H1 (cell line): Measurements from ENCODE around the gene TRIM52. TPM values are rescaled to one million over a fixed set of nuclear protein-coding genes. Genes with fewer than 3 reads are reported as not detected.

Experiments
- CTCF ChIA-PET: fragments of 300-600 bp; sonication (Branson Sonifier 250); formaldehyde crosslinking; loops from one replicate; lab custom pipeline; 2021; ENCODE audit not compliant: partially characterized antibody; lab: Charles Lee
- POLR2A ChIA-PET: fragments of 300-600 bp; sonication (Branson Sonifier 250); formaldehyde crosslinking; loops from one replicate; lab custom pipeline; 2021; ENCODE audit warnings: inconsistent platforms; ENCODE audit not compliant: partially characterized antibody; lab: Charles Lee
- DNase-seq, 2 experiments: peaks; one replicate each; pipeline versions ENCODE4 v3.0.0 to v3.0.0-alpha.2; 2010 to 2022; ENCODE audit warnings: low spot score in 2 of 2, low read depth in 1 of 2, mixed read lengths in 1 of 2
- FAIRE-seq: peaks from 2 replicates; lab custom pipeline; 2011; peaks lifted over from hg19 to GRCh38; lab: Jason Lieb, UNC
- H2AFZ ChIP-seq: 2 replicates; pipeline ENCODE4 v1.8.1; 2012; ENCODE audit warnings: low read length, inconsistent platforms
- H2AK5ac ChIP-seq: 2 replicates; pipeline ENCODE4 v1.6.1; 2013; ENCODE audit warnings: low read depth, low read length
- H2BK120ac ChIP-seq: replicated peaks from 2 replicates; pipeline ENCODE3; 2013; ENCODE audit warnings: low read depth, low read length, inconsistent platforms
- H2BK12ac ChIP-seq: 2 replicates; pipeline ENCODE4 v1.6.1; 2013; ENCODE audit warnings: low read depth, low read length
- H2BK15ac ChIP-seq: 2 replicates; pipeline ENCODE4 v1.6.1; 2013; ENCODE audit warnings: low read length
- H2BK20ac ChIP-seq: 2 replicates; pipeline ENCODE4 v1.6.1; 2013; ENCODE audit warnings: low read length
- H2BK5ac ChIP-seq: 2 replicates; pipeline ENCODE4 v1.6.1; 2013; ENCODE audit warnings: low read depth, low read length
- H3K14ac ChIP-seq: 2 replicates; pipeline ENCODE4 v1.6.1; 2013; ENCODE audit warnings: inconsistent platforms; ENCODE audit not compliant: insufficient read length
- H3K18ac ChIP-seq: 2 replicates; pipeline ENCODE4 v1.6.1; 2013; ENCODE audit warnings: low read length; ENCODE audit errors: extremely low read depth
- H3K23ac ChIP-seq: 2 replicates; pipeline ENCODE4 v1.6.1; 2013; ENCODE audit warnings: inconsistent platforms; ENCODE audit not compliant: insufficient read length
- H3K23me2 ChIP-seq: 2 replicates; pipeline ENCODE4 v1.6.1; 2013; ENCODE audit warnings: low read depth, low read length
- H3K27ac ChIP-seq: 2 replicates; pipeline ENCODE4 v1.6.1; 2011; ENCODE audit warnings: low read depth, low read length, inconsistent platforms
- H3K27me3 ChIP-seq, 4 experiments: replicated peaks in 1 of 4; 1 replicate in 1 of 4; 2 replicates in 3 of 4; pipeline versions ENCODE4 v1.6.1 to v1.8.1; 2011 to 2013; ENCODE audit warnings: low read length in 3 of 4, mild to moderate bottlenecking in 3 of 4, inconsistent platforms in 2 of 4, mixed read lengths in 2 of 4, moderate library complexity in 1 of 4; ENCODE audit not compliant: control insufficient read depth in 3 of 4, insufficient read depth in 3 of 4; ENCODE audit errors: extremely low read depth in 1 of 4
- H3K36me3 ChIP-seq, 4 experiments: 2 replicates each; pipeline versions ENCODE4 v1.6.1 to v1.8.1; 2011 to 2013; ENCODE audit warnings: mild to moderate bottlenecking in 4 of 4, low read length in 3 of 4, moderate library complexity in 2 of 4, control low read depth in 1 of 4, inconsistent platforms in 1 of 4; ENCODE audit not compliant: insufficient read depth in 4 of 4, control insufficient read depth in 2 of 4
- H3K4ac ChIP-seq: replicated peaks from 2 replicates; pipeline ENCODE3; 2013; ENCODE audit warnings: low read length, low read depth, mixed read lengths, inconsistent platforms; ENCODE audit not compliant: insufficient read length
- H3K4me1 ChIP-seq, 4 experiments: replicated peaks in 1 of 4; 1 replicate in 1 of 4; 2 replicates in 3 of 4; pipeline versions ENCODE4 v1.6.1 to v1.8.1; 2011 to 2013; ENCODE audit warnings: low read length in 3 of 4, inconsistent platforms in 2 of 4, mixed read lengths in 1 of 4; ENCODE audit not compliant: insufficient read depth in 4 of 4, control insufficient read depth in 3 of 4
- H3K4me2 ChIP-seq, 2 experiments: 2 replicates each; pipeline versions ENCODE4 v1.6.1 to v1.8.1; 2011 to 2013; ENCODE audit warnings: low read depth in 2 of 2, low read length in 2 of 2, control low read depth in 1 of 2, inconsistent platforms in 1 of 2, mild to moderate bottlenecking in 1 of 2; ENCODE audit not compliant: insufficient read depth in 1 of 2
- H3K4me3 ChIP-seq, 4 experiments: fragments of 200-600, 300-600 bp in 1 of 4; sonication (generic), shearing (Covaris generic), sonication (Bioruptor Twin) in 1 of 4; 2 replicates each; pipeline versions ENCODE4 v1.5.1 to v1.8.1; 2011 to 2016; ENCODE audit warnings: low read length in 4 of 4, low read depth in 3 of 4, control low read depth in 2 of 4, inconsistent platforms in 2 of 4, mild to moderate bottlenecking in 2 of 4, mixed read lengths in 1 of 4, moderate library complexity in 1 of 4; ENCODE audit not compliant: insufficient read depth in 2 of 4; ENCODE audit errors: extremely low read depth in 1 of 4
- H3K56ac ChIP-seq: replicated peaks from 2 replicates; pipeline ENCODE3; 2013; ENCODE audit warnings: low read depth, mild to moderate bottlenecking, mixed read lengths, low read length, inconsistent platforms; ENCODE audit not compliant: insufficient read length
- H3K79me1 ChIP-seq: 2 replicates; pipeline ENCODE4 v1.6.1; 2013; ENCODE audit warnings: low read depth, low read length, control low read depth
- H3K79me2 ChIP-seq, 2 experiments: 2 replicates each; pipeline versions ENCODE4 v1.6.1 to v1.8.1; 2012 to 2013; ENCODE audit warnings: low read length in 2 of 2, mild to moderate bottlenecking in 2 of 2, inconsistent platforms in 1 of 2; ENCODE audit not compliant: insufficient read depth in 2 of 2, control insufficient read depth in 1 of 2
- H3K9ac ChIP-seq, 4 experiments: replicated peaks in 1 of 4; 1 replicate in 1 of 4; 2 replicates in 3 of 4; pipeline versions ENCODE4 v1.6.1 to v1.8.1; 2011 to 2013; ENCODE audit warnings: low read depth in 3 of 4, low read length in 3 of 4, control low read depth in 2 of 4, mild to moderate bottlenecking in 2 of 4, moderate library complexity in 2 of 4, inconsistent platforms in 1 of 4; ENCODE audit errors: extremely low read depth in 1 of 4
- H3K9me3 ChIP-seq, 2 experiments: 2 replicates each; pipeline versions ENCODE4 v1.6.1 to v1.8.1; 2012 to 2013; ENCODE audit warnings: mild to moderate bottlenecking in 2 of 2, moderate library complexity in 2 of 2, control low read depth in 1 of 2, inconsistent platforms in 1 of 2, low read depth in 1 of 2, low read length in 1 of 2, mixed read lengths in 1 of 2; ENCODE audit not compliant: insufficient read depth in 2 of 2
- H4K20me1 ChIP-seq, 2 experiments: replicated peaks in 1 of 2; 2 replicates each; pipeline versions ENCODE3 to v1.8.1; 2011 to 2013; ENCODE audit warnings: inconsistent platforms in 2 of 2, low read length in 2 of 2, mild to moderate bottlenecking in 1 of 2; ENCODE audit not compliant: insufficient read depth in 2 of 2, control insufficient read depth in 1 of 2
- H4K5ac ChIP-seq: 2 replicates; pipeline ENCODE4 v1.6.1; 2013; ENCODE audit warnings: low read length, low read depth, mixed read lengths, inconsistent platforms; ENCODE audit not compliant: insufficient read length
- H4K8ac ChIP-seq: 2 replicates; pipeline ENCODE4 v1.8.0; 2013; ENCODE audit warnings: mild to moderate bottlenecking, moderate library complexity, low read length, inconsistent platforms; ENCODE audit not compliant: insufficient read depth; ENCODE audit errors: extremely low read depth
- H4K91ac ChIP-seq: replicated peaks from 2 replicates; pipeline ENCODE3; 2013; ENCODE audit warnings: low read length, mixed read lengths, inconsistent platforms; ENCODE audit not compliant: insufficient read length
- CHD2 ChIP-seq: IDR thresholded peaks from 2 replicates; pipeline ENCODE4 v1.6.1; 2012; ENCODE audit warnings: low read length, improper control_type of control experiment
- CREB1 ChIP-seq: IDR thresholded peaks from 2 replicates; pipeline ENCODE4 v1.6.1; 2012; ENCODE audit warnings: inconsistent platforms
- HDAC2 ChIP-seq, 2 experiments: fragments of 300-600 bp in 1 of 2; sonication (generic) in 1 of 2; IDR thresholded peaks; 2 replicates each; pipeline ENCODE4 v1.6.1; 2011 to 2012; ENCODE audit warnings: low read depth in 2 of 2, low read length in 2 of 2, mild to moderate bottlenecking in 2 of 2, moderate library complexity in 2 of 2, borderline replicate concordance in 1 of 2, inconsistent platforms in 1 of 2
- KDM4A ChIP-seq: IDR thresholded peaks from one replicate; pipeline ENCODE4 v1.7.1; 2012; ENCODE audit warnings: low read depth, mild to moderate bottlenecking, moderate library complexity, low read length, inconsistent platforms; ENCODE audit not compliant: severe bottlenecking
- NANOG ChIP-seq: IDR thresholded peaks from 2 replicates; pipeline ENCODE4 v1.6.1; 2011; ENCODE audit warnings: low read length, low read depth, mild to moderate bottlenecking, inconsistent platforms; ENCODE audit not compliant: insufficient read depth, poor library complexity, severe bottlenecking
- RBBP5 ChIP-seq: IDR thresholded peaks from 2 replicates; pipeline ENCODE4 v1.7.1; 2012; ENCODE audit warnings: low read depth, mild to moderate bottlenecking, inconsistent platforms, low read length, moderate library complexity, borderline replicate concordance
- RNF2 ChIP-seq: fragments of 200-900, 300-1000 bp; sonication (generic); IDR thresholded peaks from 2 replicates; pipeline ENCODE4 v1.7.1; 2016; ENCODE audit warnings: borderline replicate concordance, low read depth, mild to moderate bottlenecking, antibody characterized with exemption, low read length; ENCODE audit not compliant: poor library complexity, severe bottlenecking; ENCODE audit errors: missing control alignments
- WGBS, 2 experiments: shearing (Covaris generic) in 1 of 2; methylation state at CpG; one replicate each; pipeline versions ENCODE4 v1.1.6 to v1.1.7; 2013 to 2015; ENCODE audit warnings: low lambda C conversion rate in 2 of 2, mixed read lengths in 2 of 2, inconsistent platforms in 1 of 2, low coverage in 1 of 2, missing lambda C conversion rate in 1 of 2; ENCODE audit not compliant: insufficient replicate concordance in 2 of 2, insufficient coverage in 1 of 2, insufficient read length in 1 of 2; ENCODE audit errors: extremely low coverage in 1 of 2, missing lambda C conversion rate in 1 of 2; 5-methylcytosine and 5-hydroxymethylcytosine counted together
- polyA plus RNA-seq, 7 experiments: library from polyadenylated mRNA; depleted of rRNA in 3 of 7; stranded (reverse) in 5 of 7; unstranded in 2 of 7; fragments of >200 nt in 5 of 7; fragments of 200-250 nt in 2 of 7; gene quantifications; 1 replicate in 5 of 7; 2 replicates in 1 of 7; 4 replicates in 1 of 7; pipeline versions ENCODE4 v1.2.1 to v1.2.3, GENCODE V29; 2011 to 2013; ENCODE audit warnings: missing spikeins in 2 of 7, mixed read lengths in 2 of 7
- total RNA-seq: library from RNA; stranded (reverse); fragmentation: NEBNext Ultra II Directional; extraction: Animal tissue kit (Norgen Biotek cat#: 25700); gene quantifications from 2 replicates; pipeline ENCODE4 v1.2.1, GENCODE V29; 2021

TRIM52 gene
- total and polyA plus RNA-seq, 2 of the 8 experiments (the other 6 are each of a cell fraction or from before 2014, with no cell fraction given): 4.2 to 5.7 TPM

- no peaks in the 10 kb centered on the region for H3K23me2 ChIP-seq
- H3K27ac ChIP-seq: no peak overlapping the region
- peaks cover 2 to 12% of the 10 kb centered on the region in 2 experiments for H4K20me1 ChIP-seq
- H4K5ac ChIP-seq: no peak overlapping the region
- no peak overlapping the region for H3K56ac ChIP-seq
- no peaks in the 10 kb centered on the region for H3K9me3 ChIP-seq
- H3K18ac ChIP-seq: no peak overlapping the region
- H2BK5ac ChIP-seq: no peak overlapping the region
- no peaks in the 10 kb centered on the region for H3K27me3 ChIP-seq
- peaks cover 0 to 53% (median 9%) of the 10 kb centered on the region in 4 experiments; a peak in 5 of 8 replicates for H3K36me3 ChIP-seq
- no peak overlapping the region for H4K91ac ChIP-seq
- H3K79me1 ChIP-seq: no peaks in the 10 kb centered on the region; the same call in 1 of the 2 replicates
- H3K4ac ChIP-seq: no peak overlapping the region
- ChIA-PET CTCF (no interaction called here), POLR2A (interaction anchor here (1.5 to 32.8 kb wide), 3 partner anchors 19 to 31 kb away, joined by 4 to 1334 read pairs (median 85); partner anchors contain the start of genes RACK1, TRIM52 and TRIM7)
- no peak overlapping the region for H2BK20ac ChIP-seq
- H2AK5ac ChIP-seq: no peak overlapping the region
- WGBS, 2 experiments: 93% methylated on average over 6 of the region's 6 CpGs; no CpG with 5 or more reads in 1 of the 2 experiments
- peaks cover 0 to 5% of the 10 kb centered on the region in 2 experiments; a peak in 1 of 4 replicates for H3K79me2 ChIP-seq
- FAIRE-seq: no peak
- no peak overlapping the region for H4K8ac ChIP-seq
- H2BK120ac ChIP-seq: no peak overlapping the region
- H3K9ac ChIP-seq: no peak overlapping the region
- H3K14ac ChIP-seq: no peak overlapping the region
- no peak overlapping the region for H3K4me3 ChIP-seq
- no peaks in the 10 kb centered on the region for H3K4me1 ChIP-seq
- no peak overlapping the region for H2BK12ac ChIP-seq
- no peak overlapping the region for H3K4me2 ChIP-seq
- no peak overlapping the region for H2AFZ ChIP-seq
- TF ChIP-seq RNF2 (no peak), NANOG (no peak), HDAC2 (IDR thresholded peaks at IDR 0.05; ENCODE audit: borderline replicate concordance in 1 of 2, low read depth in 2 of 2, low read length in 2 of 2) (no peak), CHD2 (no peak), CREB1 (no peak), KDM4A (no peak), RBBP5 (no peak)
- TF ChIP-seq, all 59 proteins: peak for 0
- Histone ChIP-seq H3K23ac (no peak overlapping the region), H2BK15ac (no peak overlapping the region)
- no peak for DNase-seq
Measured at GRCh38 chr5:181230551-181230950, 30.4 kb downstream of the TRIM52 start.
